Spleen (tissue), 7 donors: ENCODE measurements around the gene MACROD2.

Experiments
- POLR2A ChIP-seq, 3 donors: fragments of 450-650 bp; IDR thresholded peaks; one replicate each; pipeline ENCODE4 v1.5.1; 2017; ENCODE audit warnings: antibody characterized with exemption in 3 of 3, mild to moderate bottlenecking in 1 of 3
- POLR2AphosphoS5 ChIP-seq, 3 donors: sonication (generic); formaldehyde crosslinking; IDR thresholded peaks; one replicate each; pipeline ENCODE4 v1.5.1; 2017; ENCODE audit warnings: antibody characterized with exemption in 3 of 3
- TF ChIP-seq, protein P1 (sequence below), 11 experiments: fragments of 200-600 bp in 7 of 11; fragments of 450-650 bp in 4 of 11; sonication (generic) in 4 of 11; IDR thresholded peaks in 8 of 11; conservative IDR thresholded peaks in 3 of 11; 1 replicate in 7 of 11; 2 replicates in 4 of 11; pipeline versions ENCODE4 v1.4.0 to v1.8.0; 2016 to 2021; ENCODE audit warnings: antibody characterized with exemption in 11 of 11, inconsistent platforms in 4 of 11, mild to moderate bottlenecking in 1 of 11
- donor health status: DM: no; HTN: no; CAD: no; lungs with moderate emphysema.
- donor health status: DM: no; HTN: no; CAD: no.
- donor health status: DM: no; HTN: no; CAD: no.

DNA sequence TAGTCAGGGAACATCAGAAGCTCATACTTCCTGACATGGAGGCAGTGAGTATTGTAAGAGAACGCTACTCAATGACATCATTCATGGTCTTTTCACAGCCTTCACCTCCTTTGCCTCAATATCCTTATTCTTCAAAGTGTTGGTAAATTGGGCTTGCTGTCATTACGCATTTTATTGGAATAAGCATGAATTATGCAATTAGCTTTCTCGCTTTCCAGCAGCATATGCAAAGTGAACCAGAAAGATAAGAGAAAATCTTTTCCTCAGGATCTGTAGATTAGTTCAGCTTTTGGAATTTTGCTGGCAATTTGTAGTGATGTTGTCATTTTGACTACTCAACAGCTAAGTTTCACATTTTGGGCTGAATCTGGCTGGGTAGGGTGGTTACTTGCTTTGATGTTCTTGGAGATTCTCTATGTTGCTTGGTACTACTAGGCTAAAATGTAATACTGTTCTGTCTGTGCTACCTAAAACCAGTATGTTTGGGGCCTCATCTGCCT, 1565.8 kb downstream of the MACROD2 start:
- TF ChIP-seq, protein P1, sequence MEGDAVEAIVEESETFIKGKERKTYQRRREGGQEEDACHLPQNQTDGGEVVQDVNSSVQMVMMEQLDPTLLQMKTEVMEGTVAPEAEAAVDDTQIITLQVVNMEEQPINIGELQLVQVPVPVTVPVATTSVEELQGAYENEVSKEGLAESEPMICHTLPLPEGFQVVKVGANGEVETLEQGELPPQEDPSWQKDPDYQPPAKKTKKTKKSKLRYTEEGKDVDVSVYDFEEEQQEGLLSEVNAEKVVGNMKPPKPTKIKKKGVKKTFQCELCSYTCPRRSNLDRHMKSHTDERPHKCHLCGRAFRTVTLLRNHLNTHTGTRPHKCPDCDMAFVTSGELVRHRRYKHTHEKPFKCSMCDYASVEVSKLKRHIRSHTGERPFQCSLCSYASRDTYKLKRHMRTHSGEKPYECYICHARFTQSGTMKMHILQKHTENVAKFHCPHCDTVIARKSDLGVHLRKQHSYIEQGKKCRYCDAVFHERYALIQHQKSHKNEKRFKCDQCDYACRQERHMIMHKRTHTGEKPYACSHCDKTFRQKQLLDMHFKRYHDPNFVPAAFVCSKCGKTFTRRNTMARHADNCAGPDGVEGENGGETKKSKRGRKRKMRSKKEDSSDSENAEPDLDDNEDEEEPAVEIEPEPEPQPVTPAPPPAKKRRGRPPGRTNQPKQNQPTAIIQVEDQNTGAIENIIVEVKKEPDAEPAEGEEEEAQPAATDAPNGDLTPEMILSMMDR (IDR thresholded peaks at IDR 0.05 in 8 of 11, conservative IDR thresholded peaks at IDR 0.05 in 3 of 11), result no peak
- TF ChIP-seq POLR2A (IDR thresholded peaks at IDR 0.05) (no peak), POLR2AphosphoS5 (IDR thresholded peaks at IDR 0.05) (no peak)
